NCI-H1048 (cell line): Measurements from ENCODE around the gene ZNF488.

ENCODE experiments used
- DNase-seq: peaks from one replicate; lab custom pipeline; 2025; lab: John Stamatoyannopoulos, UW

ZNF488 gene

GRCh38 chr10:47329855-47330254 is 54.2 kb downstream of the ZNF488 start:
- no peak for DNase-seq

GRCh38 chr10:47326927-47327330 is 57.2 kb downstream of the ZNF488 start:
- no peak for DNase-seq

GRCh38 chr10:47326306-47326926 is 57.7 kb downstream of the ZNF488 start:
- DNase-seq: no peak

GRCh38 chr10:47325303-47326291 is 58.5 kb downstream of the ZNF488 start:
- DNase-seq: no peak

GRCh38 chr10:47323636-47324296 is 60.3 kb downstream of the ZNF488 start:
- DNase-seq: no peak

GRCh38 chr10:47323087-47323486 is 61.0 kb downstream of the ZNF488 start:
- DNase-seq: no peak

GRCh38 chr10:47322300-47323061 is 61.6 kb downstream of the ZNF488 start, which contains the start of gene GDF2:
Gene GDF2, plus strand, starts transcription at chr10:47322454. Its CDS starts 215 bp downstream, at chr10:47322669.
- no peak for DNase-seq

GRCh38 chr10:47321521-47322195 is 62.4 kb downstream of the ZNF488 start:
- DNase-seq: no peak

- DNase-seq: no peak
Measured at GRCh38 chr10:47320812-47321211, 63.3 kb downstream of the ZNF488 start.

- no peak for DNase-seq
Measured at GRCh38 chr10:47319784-47320183, 64.3 kb downstream of the ZNF488 start.

- DNase-seq: no peak
Measured at GRCh38 chr10:47318706-47319105, 65.4 kb downstream of the ZNF488 start.

- no peak for DNase-seq
Measured at GRCh38 chr10:47317251-47317650, 66.8 kb downstream of the ZNF488 start.

- DNase-seq: no peak
Measured at GRCh38 chr10:47316131-47316530, 68.0 kb downstream of the ZNF488 start.
